Activated CD8-positive, alpha-beta memory T cell treated with anti-CD3 and anti-CD28 coated beads, Interleukin-2, amount 50 U/mL, for 4 hours (primary cell): ENCODE data around the gene COL9A3.
A peak's percentile ranks its signal among the peaks of the same experiment; 100 is the strongest.
"Not testable (repeated sequence)": the region's sequence is repeated elsewhere in the genome, so short reads cannot be mapped to it uniquely, and the experiment has no call there.

ENCODE experiments used
- DNase-seq: peaks from one replicate; pipeline ENCODE4 v3.0.0-alpha.2; 2020

Gene COL9A3

GRCh38 chr20:62861726-62862336 is 45.0 kb downstream of the COL9A3 start, which contains the start of gene TCFL5:
TSS of gene TCFL5 (minus strand) at chr20:62861822. CDS start at chr20:62861670, 152 bp downstream.
- peak; percentile 90 for DNase-seq

GRCh38 chr20:62864207-62864606 is 47.4 kb downstream of the COL9A3 start:
- DNase-seq: no peak

- DNase-seq: no peak
Observed at GRCh38 chr20:62872184-62872847, 55.5 kb downstream of the COL9A3 start.

- DNase-seq: no peak
Observed at GRCh38 chr20:62872862-62873261, 56.0 kb downstream of the COL9A3 start.

GRCh38 chr20:62873280-62873679 is 56.4 kb downstream of the COL9A3 start:
- no peak for DNase-seq

GRCh38 chr20:62873681-62874031 is 56.8 kb downstream of the COL9A3 start:
- DNase-seq: not testable (repeated sequence)

GRCh38 chr20:62874964-62875344 is 58.1 kb downstream of the COL9A3 start:
- no peak for DNase-seq

GRCh38 chr20:62875419-62876361 is 58.8 kb downstream of the COL9A3 start:
- DNase-seq: no peak

GRCh38 chr20:62876501-62876901 is 59.7 kb downstream of the COL9A3 start:
- no peak for DNase-seq

- no peak for DNase-seq
Observed at GRCh38 chr20:62876902-62877816, 60.3 kb downstream of the COL9A3 start.

- DNase-seq: no peak
Observed at GRCh38 chr20:62878244-62879038, 61.6 kb downstream of the COL9A3 start.

GRCh38 chr20:62879275-62880146 is 62.7 kb downstream of the COL9A3 start:
- no peak for DNase-seq

- DNase-seq: no peak
Observed at GRCh38 chr20:62880147-62880934, 63.5 kb downstream of the COL9A3 start.

- DNase-seq: no peak
Observed at GRCh38 chr20:62880935-62881661, 64.2 kb downstream of the COL9A3 start.

- DNase-seq: no peak
Observed at GRCh38 chr20:62881662-62882395, 65.0 kb downstream of the COL9A3 start.

GRCh38 chr20:62882426-62882825 is 65.6 kb downstream of the COL9A3 start:
- no peak for DNase-seq

GRCh38 chr20:62884556-62884955 is 67.7 kb downstream of the COL9A3 start:
- no peak for DNase-seq
